Measurements from ENCODE around the gene LAMB3.

- TF ChIP-seq SP1 (CRISPR knock-in tag; conservative IDR thresholded peaks at IDR 0.05), result no peak
- no peak for TF ChIP-seq JAZF1 (CRISPR knock-in tag; IDR thresholded peaks at IDR 0.05)
- no peak for TF ChIP-seq CTCF (IDR thresholded peaks at IDR 0.05)
- TF ChIP-seq NFYB (CRISPR knock-in tag; conservative IDR thresholded peaks at IDR 0.05; ENCODE audit: low read depth), result no peak
- TF ChIP-seq OVOL2 (CRISPR knock-in tag; IDR thresholded peaks at IDR 0.05; ENCODE audit: borderline replicate concordance), result no peak
- TF ChIP-seq ATF6 (CRISPR knock-in tag; IDR thresholded peaks at IDR 0.05), result no peak
- TF ChIP-seq GABPB1 (CRISPR knock-in tag; IDR thresholded peaks at IDR 0.05), result no peak
- no peak for TF ChIP-seq ZNF416 (CRISPR knock-in tag; IDR thresholded peaks at IDR 0.05)
- no peak for TF ChIP-seq FOXJ3 (CRISPR knock-in tag; IDR thresholded peaks at IDR 0.05; ENCODE audit: borderline replicate concordance)
- no peak for TF ChIP-seq RELA (CRISPR knock-in tag; IDR thresholded peaks at IDR 0.05; ENCODE audit: borderline replicate concordance)
- TF ChIP-seq E2F4 (CRISPR knock-in tag; IDR thresholded peaks at IDR 0.05; ENCODE audit: borderline replicate concordance, low read depth), result no peak
- TF ChIP-seq TEAD4 (CRISPR knock-in tag; IDR thresholded peaks at IDR 0.05), result no peak
- TF ChIP-seq, protein P1, sequence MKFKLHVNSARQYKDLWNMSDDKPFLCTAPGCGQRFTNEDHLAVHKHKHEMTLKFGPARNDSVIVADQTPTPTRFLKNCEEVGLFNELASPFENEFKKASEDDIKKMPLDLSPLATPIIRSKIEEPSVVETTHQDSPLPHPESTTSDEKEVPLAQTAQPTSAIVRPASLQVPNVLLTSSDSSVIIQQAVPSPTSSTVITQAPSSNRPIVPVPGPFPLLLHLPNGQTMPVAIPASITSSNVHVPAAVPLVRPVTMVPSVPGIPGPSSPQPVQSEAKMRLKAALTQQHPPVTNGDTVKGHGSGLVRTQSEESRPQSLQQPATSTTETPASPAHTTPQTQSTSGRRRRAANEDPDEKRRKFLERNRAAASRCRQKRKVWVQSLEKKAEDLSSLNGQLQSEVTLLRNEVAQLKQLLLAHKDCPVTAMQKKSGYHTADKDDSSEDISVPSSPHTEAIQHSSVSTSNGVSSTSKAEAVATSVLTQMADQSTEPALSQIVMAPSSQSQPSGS (CRISPR knock-in tag; IDR thresholded peaks at IDR 0.05; ENCODE audit: borderline replicate concordance, low read depth), result no peak
- TF ChIP-seq, protein P2, sequence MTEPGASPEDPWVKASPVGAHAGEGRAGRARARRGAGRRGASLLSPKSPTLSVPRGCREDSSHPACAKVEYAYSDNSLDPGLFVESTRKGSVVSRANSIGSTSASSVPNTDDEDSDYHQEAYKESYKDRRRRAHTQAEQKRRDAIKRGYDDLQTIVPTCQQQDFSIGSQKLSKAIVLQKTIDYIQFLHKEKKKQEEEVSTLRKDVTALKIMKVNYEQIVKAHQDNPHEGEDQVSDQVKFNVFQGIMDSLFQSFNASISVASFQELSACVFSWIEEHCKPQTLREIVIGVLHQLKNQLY (CRISPR knock-in tag; IDR thresholded peaks at IDR 0.05), result no peak
Measured at GRCh38 chr1:209597499-209597898, 54.7 kb downstream of the LAMB3 start.
